Spleen (tissue), 7 donors: ENCODE results near the gene OR10AD1.

Experiments used
- CTCF ChIP-seq, 11 experiments: fragments of 200-600 bp in 7 of 11; fragments of 450-650 bp in 4 of 11; sonication (generic) in 4 of 11; IDR thresholded peaks in 8 of 11; conservative IDR thresholded peaks in 3 of 11; 1 replicate in 7 of 11; 2 replicates in 4 of 11; pipeline versions ENCODE4 v1.4.0 to v1.8.0; 2016 to 2021; ENCODE audit warnings: antibody characterized with exemption in 11 of 11, inconsistent platforms in 4 of 11, mild to moderate bottlenecking in 1 of 11
- POLR2A ChIP-seq, 3 donors: fragments of 450-650 bp; IDR thresholded peaks; one replicate each; pipeline ENCODE4 v1.5.1; 2017; ENCODE audit warnings: antibody characterized with exemption in 3 of 3, mild to moderate bottlenecking in 1 of 3
- POLR2AphosphoS5 ChIP-seq, 3 donors: sonication (generic); formaldehyde crosslinking; IDR thresholded peaks; one replicate each; pipeline ENCODE4 v1.5.1; 2017; ENCODE audit warnings: antibody characterized with exemption in 3 of 3
- donor health status: DM: no; HTN: no; CAD: no; lungs with moderate emphysema.
- donor health status: DM: no; HTN: no; CAD: no.
- donor health status: DM: no; HTN: no; CAD: no.

GRCh38 chr12:48194799-48195201 is 8.3 kb downstream of the OR10AD1 start:
- TF ChIP-seq CTCF (IDR thresholded peaks at IDR 0.05 in 8 of 11, conservative IDR thresholded peaks at IDR 0.05 in 3 of 11) (no peak), POLR2AphosphoS5 (IDR thresholded peaks at IDR 0.05) (no peak), POLR2A (IDR thresholded peaks at IDR 0.05) (no peak)
